Measurements from ENCODE around the gene KIF26B. TPM values are rescaled to one million over a fixed set of nuclear protein-coding genes. Genes with fewer than 3 reads are reported as not detected.
A peak's percentile ranks its signal among the peaks of the same experiment; 100 is the strongest.
"Not testable (repeated sequence)": the region's sequence is repeated elsewhere in the genome, so short reads cannot be mapped to it uniquely, and the experiment has no call there.

The KIF26B gene
- total and polyA plus RNA-seq, 4 donors: 10.9 to 37.1 (median 19.2) TPM

GRCh38 chr1:245359101-245359680, 204.4 kb downstream of the KIF26B start:
- not testable (repeated sequence) for H3K27me3 ChIP-seq (ENCODE audit: control insufficient read depth, insufficient read depth, low read length); DNase-seq (ENCODE audit: low read depth in 4 of 6, low spot score in 6 of 6); H3K36me3 ChIP-seq (ENCODE audit: control insufficient read depth, insufficient read depth, low read length); H3K9me3 ChIP-seq (ENCODE audit: control insufficient read depth, insufficient read depth, low read length); H3K4me1 ChIP-seq (ENCODE audit: control insufficient read depth, insufficient read depth, low read length); H3K27ac ChIP-seq (ENCODE audit: low read depth, low read length); H3K4me3 ChIP-seq (ENCODE audit: low read depth, low read length)
- WGBS (ENCODE audit: insufficient coverage): 88% methylated on average over 3 of the region's 12 CpGs

- Histone ChIP-seq H3K9me3 (ENCODE audit: control insufficient read depth, insufficient read depth, low read length) (no peaks in the 10 kb centered on the region), H3K27ac (ENCODE audit: low read depth, low read length) (no peak overlapping the region), H3K4me3 (ENCODE audit: low read depth, low read length) (no peak overlapping the region), H3K4me1 (ENCODE audit: control insufficient read depth, insufficient read depth, low read length) (peaks cover 12% of the 10 kb centered on the region), H3K36me3 (ENCODE audit: control insufficient read depth, insufficient read depth, low read length) (no peaks in the 10 kb centered on the region), H3K27me3 (ENCODE audit: control insufficient read depth, insufficient read depth, low read length) (no peaks in the 10 kb centered on the region)
- DNase-seq (ENCODE audit: low read depth in 4 of 6, low spot score in 6 of 6): peak in 1 of 6 donors; percentile 74
- WGBS (ENCODE audit: insufficient coverage): 79% methylated on average over 7 of the region's 11 CpGs
These were observed 206.3 kb downstream of the KIF26B start for GRCh38 chr1:245361065-245361464.

- Histone ChIP-seq H3K36me3 (ENCODE audit: control insufficient read depth, insufficient read depth, low read length) (peaks cover 3% of the 10 kb centered on the region), H3K9me3 (ENCODE audit: control insufficient read depth, insufficient read depth, low read length) (no peaks in the 10 kb centered on the region), H3K27ac (ENCODE audit: low read depth, low read length) (no peak overlapping the region), H3K4me1 (ENCODE audit: control insufficient read depth, insufficient read depth, low read length) (peaks cover 12% of the 10 kb centered on the region), H3K4me3 (ENCODE audit: low read depth, low read length) (no peak overlapping the region), H3K27me3 (ENCODE audit: control insufficient read depth, insufficient read depth, low read length) (no peaks in the 10 kb centered on the region)
- DNase-seq (ENCODE audit: low read depth in 4 of 6, low spot score in 6 of 6): no peak
- WGBS (ENCODE audit: insufficient coverage): 97% methylated on average over 12 of the region's 15 CpGs
These were observed 207.2 kb downstream of the KIF26B start for GRCh38 chr1:245361951-245362350.

GRCh38 chr1:245363461-245364200, 208.8 kb downstream of the KIF26B start:
- DNase-seq (ENCODE audit: low read depth in 4 of 6, low spot score in 6 of 6): peak in 2 of 6 donors; percentile 45 to 84
- Histone ChIP-seq H3K4me1 (ENCODE audit: control insufficient read depth, insufficient read depth, low read length) (peaks cover 12% of the 10 kb centered on the region), H3K36me3 (ENCODE audit: control insufficient read depth, insufficient read depth, low read length) (peaks cover 9% of the 10 kb centered on the region), H3K27ac (ENCODE audit: low read depth, low read length) (no peak overlapping the region), H3K4me3 (ENCODE audit: low read depth, low read length) (no peak overlapping the region), H3K27me3 (ENCODE audit: control insufficient read depth, insufficient read depth, low read length) (no peaks in the 10 kb centered on the region), H3K9me3 (ENCODE audit: control insufficient read depth, insufficient read depth, low read length) (no peaks in the 10 kb centered on the region)
- WGBS (ENCODE audit: insufficient coverage): 46% methylated on average over 12 of the region's 15 CpGs

GRCh38 chr1:245365095-245366020, 210.6 kb downstream of the KIF26B start:
- DNase-seq (ENCODE audit: low read depth in 4 of 6, low spot score in 6 of 6): peak in 1 of 6 donors; percentile 88
- peaks cover 12% of the 10 kb centered on the region for H3K36me3 ChIP-seq (ENCODE audit: control insufficient read depth, insufficient read depth, low read length)
- no peak overlapping the region for H3K27ac ChIP-seq (ENCODE audit: low read depth, low read length)
- H3K4me1 ChIP-seq (ENCODE audit: control insufficient read depth, insufficient read depth, low read length): peaks cover 12% of the 10 kb centered on the region
- H3K9me3 ChIP-seq (ENCODE audit: control insufficient read depth, insufficient read depth, low read length): no peaks in the 10 kb centered on the region
- no peak overlapping the region for H3K4me3 ChIP-seq (ENCODE audit: low read depth, low read length)
- WGBS (ENCODE audit: insufficient coverage): 71% methylated on average over 13 of the region's 21 CpGs
- H3K27me3 ChIP-seq (ENCODE audit: control insufficient read depth, insufficient read depth, low read length): no peaks in the 10 kb centered on the region

- DNase-seq (ENCODE audit: low read depth in 4 of 6, low spot score in 6 of 6): no peak
- H3K4me1 ChIP-seq (ENCODE audit: control insufficient read depth, insufficient read depth, low read length): peaks cover 12% of the 10 kb centered on the region
- H3K27ac ChIP-seq (ENCODE audit: low read depth, low read length): no peak overlapping the region
- WGBS (ENCODE audit: insufficient coverage): 98% methylated on average over 19 of the region's 19 CpGs
- no peaks in the 10 kb centered on the region for H3K9me3 ChIP-seq (ENCODE audit: control insufficient read depth, insufficient read depth, low read length)
- H3K27me3 ChIP-seq (ENCODE audit: control insufficient read depth, insufficient read depth, low read length): no peaks in the 10 kb centered on the region
- peaks cover 16% of the 10 kb centered on the region for H3K36me3 ChIP-seq (ENCODE audit: control insufficient read depth, insufficient read depth, low read length)
- no peak overlapping the region for H3K4me3 ChIP-seq (ENCODE audit: low read depth, low read length)
These were observed 212.1 kb downstream of the KIF26B start for GRCh38 chr1:245366886-245367285.

- no peak overlapping the region for H3K27ac ChIP-seq (ENCODE audit: low read depth, low read length)
- no peak overlapping the region for H3K4me3 ChIP-seq (ENCODE audit: low read depth, low read length)
- DNase-seq (ENCODE audit: low read depth in 4 of 6, low spot score in 6 of 6): no peak
- peaks cover 4% of the 10 kb centered on the region for H3K4me1 ChIP-seq (ENCODE audit: control insufficient read depth, insufficient read depth, low read length)
- no peaks in the 10 kb centered on the region for H3K27me3 ChIP-seq (ENCODE audit: control insufficient read depth, insufficient read depth, low read length)
- 92% methylated on average over 9 of the region's 15 CpGs for WGBS (ENCODE audit: insufficient coverage)
- H3K36me3 ChIP-seq (ENCODE audit: control insufficient read depth, insufficient read depth, low read length): peaks cover 16% of the 10 kb centered on the region
- H3K9me3 ChIP-seq (ENCODE audit: control insufficient read depth, insufficient read depth, low read length): no peaks in the 10 kb centered on the region
These were observed 215.5 kb downstream of the KIF26B start for GRCh38 chr1:245370175-245370825.

GRCh38 chr1:245370905-245371581, 216.3 kb downstream of the KIF26B start:
- 83% methylated on average over 16 of the region's 18 CpGs for WGBS (ENCODE audit: insufficient coverage)
- DNase-seq (ENCODE audit: low read depth in 4 of 6, low spot score in 6 of 6): peak in 1 of 6 donors; percentile 38

GRCh38 chr1:245373131-245373530, 218.3 kb downstream of the KIF26B start:
- no peak for DNase-seq (ENCODE audit: low read depth in 4 of 6, low spot score in 6 of 6)
- Histone ChIP-seq H3K4me1 (ENCODE audit: control insufficient read depth, insufficient read depth, low read length) (no peaks in the 10 kb centered on the region), H3K27ac (ENCODE audit: low read depth, low read length) (no peak overlapping the region), H3K9me3 (ENCODE audit: control insufficient read depth, insufficient read depth, low read length) (no peaks in the 10 kb centered on the region), H3K4me3 (ENCODE audit: low read depth, low read length) (no peak overlapping the region), H3K36me3 (ENCODE audit: control insufficient read depth, insufficient read depth, low read length) (peaks cover 8% of the 10 kb centered on the region), H3K27me3 (ENCODE audit: control insufficient read depth, insufficient read depth, low read length) (no peaks in the 10 kb centered on the region)
- WGBS (ENCODE audit: insufficient coverage): no CpG with 5 or more reads among the region's 4 CpGs

More at GRCh38 chr1:245370905-245371581, 216.3 kb downstream of the KIF26B start:
- Histone ChIP-seq H3K27me3 (ENCODE audit: control insufficient read depth, insufficient read depth, low read length) (no peaks in the 10 kb centered on the region), H3K9me3 (ENCODE audit: control insufficient read depth, insufficient read depth, low read length) (no peaks in the 10 kb centered on the region), H3K4me1 (ENCODE audit: control insufficient read depth, insufficient read depth, low read length) (no peaks in the 10 kb centered on the region), H3K27ac (ENCODE audit: low read depth, low read length) (no peak overlapping the region), H3K4me3 (ENCODE audit: low read depth, low read length) (no peak overlapping the region), H3K36me3 (ENCODE audit: control insufficient read depth, insufficient read depth, low read length) (peaks cover 16% of the 10 kb centered on the region)

Data from spinal cord (tissue), 10 donors.